NCI-H526 (cell line): Measurements from ENCODE around the gene MMAB.

Experiments used
- DNase-seq, 2 experiments: peaks; one replicate each; lab custom pipeline; 2025; lab: John Stamatoyannopoulos, UW

Gene MMAB

DNA sequence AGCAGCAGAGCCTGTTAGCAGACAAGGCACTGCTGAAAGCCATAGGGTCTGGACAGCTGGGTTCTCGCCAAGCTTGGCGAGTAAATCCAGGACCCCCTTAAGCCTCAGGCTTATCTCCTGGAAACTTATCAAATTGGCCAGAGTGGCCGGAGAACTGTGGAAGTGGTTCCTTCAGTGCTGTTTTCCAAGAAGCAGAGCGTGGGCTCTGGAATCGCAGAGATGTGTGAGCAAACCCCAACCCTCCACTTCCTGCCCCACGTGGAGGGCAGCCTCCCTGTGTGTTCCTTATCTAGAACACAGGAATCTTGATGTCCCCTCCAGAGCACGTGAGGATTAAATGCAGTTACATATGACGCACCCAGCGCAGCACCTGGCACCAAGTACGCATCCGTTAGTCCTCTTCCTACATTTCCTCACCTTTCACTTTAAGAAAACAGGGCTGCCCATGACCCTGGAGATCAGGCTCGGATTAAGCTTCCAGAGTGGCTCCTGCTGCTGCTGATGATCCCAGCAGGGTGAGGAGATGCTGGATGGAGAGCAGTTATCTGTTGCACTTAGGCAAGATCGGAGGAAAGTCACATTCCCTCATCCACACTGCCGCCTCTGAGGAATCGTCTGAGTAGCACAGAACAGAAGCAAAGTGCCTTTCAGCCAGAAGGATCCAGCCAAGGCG lies 35.0 kb downstream of the MMAB start:
- no peak for DNase-seq

DNA sequence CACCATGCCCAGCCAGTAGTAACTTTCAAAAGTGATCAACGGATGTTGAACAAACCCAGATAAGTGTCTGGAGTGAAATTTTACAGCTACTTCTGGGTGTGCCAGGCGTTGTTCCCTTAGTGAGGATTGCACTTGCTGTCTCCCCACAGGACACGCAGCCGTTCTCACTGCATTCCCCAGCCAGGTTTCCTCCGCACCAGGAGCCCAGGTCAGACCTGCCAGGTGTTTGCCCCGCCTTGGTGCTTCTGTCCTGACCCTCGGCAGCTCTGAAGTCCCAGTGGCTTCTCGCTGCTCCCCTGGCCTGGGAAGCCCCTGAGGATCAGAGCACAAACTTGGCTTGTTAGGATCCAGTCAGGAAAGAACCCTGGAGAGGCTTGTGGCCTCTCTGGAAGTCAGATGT lies 36.2 kb downstream of the MMAB start:
- DNase-seq, result no peak

DNA sequence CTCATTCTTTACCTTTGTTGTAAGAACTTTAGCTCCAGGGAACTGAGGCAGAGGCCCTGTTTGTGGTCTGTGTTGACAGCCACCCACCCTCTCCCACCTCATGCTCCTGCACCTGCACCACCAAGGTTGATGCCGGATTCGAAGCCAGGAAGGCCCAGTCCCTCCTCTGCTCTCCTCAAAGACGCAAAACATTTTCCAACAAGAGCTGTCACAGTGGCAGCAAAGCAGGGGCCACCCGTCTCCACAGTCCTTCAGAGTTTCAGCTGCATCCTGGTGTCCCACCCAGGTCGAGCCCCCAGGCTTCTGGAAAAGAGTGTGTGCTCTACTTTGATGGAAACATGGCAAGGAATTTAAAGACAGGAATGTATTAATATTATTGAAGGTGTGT lies 37.4 kb downstream of the MMAB start:
- DNase-seq, result no peak

DNA sequence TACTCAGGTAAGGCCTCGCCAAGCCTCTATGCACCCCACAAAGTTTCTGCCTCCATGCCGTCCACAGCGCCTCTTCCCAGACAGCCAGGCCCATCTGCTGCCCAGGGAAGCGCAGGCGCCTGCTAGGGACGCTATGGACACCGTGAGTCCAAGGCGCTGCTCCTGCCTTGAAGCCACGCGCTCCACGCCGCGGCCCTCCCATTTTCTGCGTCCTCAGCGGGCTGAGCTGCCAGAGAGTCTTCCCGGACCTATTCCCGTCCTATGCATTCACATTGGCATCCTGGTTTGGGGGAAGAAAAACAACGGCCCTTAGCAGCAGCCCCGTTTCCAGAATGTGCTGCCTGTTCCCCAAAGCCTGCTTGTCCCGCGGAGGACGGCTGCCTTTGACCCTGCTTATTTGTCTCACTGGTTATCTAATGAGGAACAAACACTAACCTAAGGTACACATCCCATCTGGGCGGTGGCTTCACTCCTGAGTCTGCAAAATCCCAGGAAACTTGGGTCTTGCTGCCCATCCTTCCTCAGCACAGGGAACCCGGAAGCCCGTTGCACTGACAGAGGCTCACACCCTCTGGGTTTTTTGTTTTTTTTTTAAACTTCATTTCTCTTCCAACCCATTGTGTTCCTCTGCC lies 38.0 kb downstream of the MMAB start:
- DNase-seq, result no peak

DNA sequence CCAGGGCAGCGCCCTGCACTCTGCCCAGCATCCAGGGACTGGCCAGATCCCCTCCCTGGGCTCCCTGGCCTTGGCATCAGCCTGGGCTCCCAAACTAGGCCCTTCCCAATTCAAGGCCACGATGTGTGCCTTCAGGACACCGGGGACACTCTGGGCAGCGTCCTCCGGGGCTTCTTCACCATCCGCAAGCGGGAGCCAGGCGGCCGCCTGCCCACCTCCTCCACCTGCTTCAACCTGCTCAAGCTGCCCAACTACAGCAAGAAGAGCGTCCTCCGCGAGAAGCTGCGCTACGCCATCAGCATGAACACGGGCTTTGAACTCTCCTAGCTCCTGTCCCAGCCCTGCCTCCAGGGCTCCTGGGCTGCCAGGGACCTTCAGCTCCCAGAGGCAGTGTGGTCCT lies 38.8 kb downstream of the MMAB start:
- no peak for DNase-seq

DNA sequence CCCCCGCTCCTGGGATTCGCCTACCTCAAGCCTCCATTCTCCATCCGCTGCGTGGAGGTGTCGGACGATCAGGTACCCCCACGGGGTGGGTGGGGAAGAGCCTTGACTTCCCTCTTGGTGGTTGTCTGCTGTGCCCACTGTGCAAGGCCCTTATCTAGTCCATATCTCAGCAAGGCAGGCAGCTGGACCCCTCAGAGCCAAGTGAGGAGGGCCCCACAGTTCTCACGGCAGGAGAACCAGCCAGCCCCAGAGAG lies 39.9 kb downstream of the MMAB start:
- DNase-seq, result no peak

DNA sequence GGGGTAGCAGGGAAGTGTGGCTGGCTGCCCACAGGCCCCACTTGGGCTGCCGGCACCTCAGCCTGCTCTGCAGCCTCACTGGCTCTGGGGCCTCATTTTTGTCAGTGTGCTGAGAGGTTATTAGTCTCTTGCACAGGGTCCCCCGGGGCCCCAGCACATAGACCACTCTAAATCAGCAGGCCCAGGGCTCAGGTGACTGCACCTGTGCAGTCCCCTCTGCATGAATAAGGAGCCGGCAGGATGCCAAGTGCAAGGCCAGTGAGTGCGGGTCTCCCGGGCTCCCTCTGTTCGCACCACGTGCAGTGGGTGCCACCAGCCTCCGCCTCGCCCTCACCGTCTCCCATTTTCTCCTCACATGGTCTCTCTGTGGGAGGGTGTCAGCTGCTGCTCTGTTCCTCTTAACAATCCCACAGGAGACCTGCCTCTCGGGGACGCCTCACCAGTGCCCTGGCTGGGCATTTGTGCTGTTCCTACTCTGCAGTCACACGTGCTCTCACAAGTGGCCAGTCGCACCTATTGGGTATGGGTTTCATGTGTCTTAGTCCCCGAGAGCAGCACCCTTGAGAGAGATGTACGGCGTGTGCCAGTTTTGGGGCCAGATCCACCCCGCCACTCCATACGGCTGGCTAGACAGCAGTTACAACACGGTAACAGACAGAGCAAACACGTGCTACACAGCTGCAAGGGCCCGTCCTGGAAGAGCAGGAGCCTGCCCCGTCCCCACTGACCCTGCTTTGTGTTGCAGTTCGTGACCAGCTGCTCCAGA lies 40.4 kb downstream of the MMAB start:
- DNase-seq, result no peak

DNA sequence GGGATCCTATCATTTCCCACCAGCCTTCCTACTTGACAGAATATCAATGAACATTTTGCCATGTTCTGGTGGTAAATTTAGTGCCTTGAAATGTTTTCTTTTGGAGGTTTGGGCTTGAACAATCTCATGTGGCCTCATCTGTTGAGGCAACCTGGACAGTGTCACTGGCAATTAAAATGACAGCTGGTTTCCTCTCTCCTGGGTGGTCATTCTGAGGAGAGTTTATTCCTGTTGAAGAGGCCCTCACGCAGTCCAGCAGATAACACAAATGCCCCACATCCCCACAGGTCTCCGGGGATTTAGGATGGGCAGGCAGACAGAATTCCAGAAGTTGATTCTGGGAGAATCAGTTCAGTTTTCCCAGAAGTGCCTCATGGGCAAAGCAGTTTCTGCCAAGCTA lies 41.9 kb downstream of the MMAB start:
- no peak for DNase-seq

DNA sequence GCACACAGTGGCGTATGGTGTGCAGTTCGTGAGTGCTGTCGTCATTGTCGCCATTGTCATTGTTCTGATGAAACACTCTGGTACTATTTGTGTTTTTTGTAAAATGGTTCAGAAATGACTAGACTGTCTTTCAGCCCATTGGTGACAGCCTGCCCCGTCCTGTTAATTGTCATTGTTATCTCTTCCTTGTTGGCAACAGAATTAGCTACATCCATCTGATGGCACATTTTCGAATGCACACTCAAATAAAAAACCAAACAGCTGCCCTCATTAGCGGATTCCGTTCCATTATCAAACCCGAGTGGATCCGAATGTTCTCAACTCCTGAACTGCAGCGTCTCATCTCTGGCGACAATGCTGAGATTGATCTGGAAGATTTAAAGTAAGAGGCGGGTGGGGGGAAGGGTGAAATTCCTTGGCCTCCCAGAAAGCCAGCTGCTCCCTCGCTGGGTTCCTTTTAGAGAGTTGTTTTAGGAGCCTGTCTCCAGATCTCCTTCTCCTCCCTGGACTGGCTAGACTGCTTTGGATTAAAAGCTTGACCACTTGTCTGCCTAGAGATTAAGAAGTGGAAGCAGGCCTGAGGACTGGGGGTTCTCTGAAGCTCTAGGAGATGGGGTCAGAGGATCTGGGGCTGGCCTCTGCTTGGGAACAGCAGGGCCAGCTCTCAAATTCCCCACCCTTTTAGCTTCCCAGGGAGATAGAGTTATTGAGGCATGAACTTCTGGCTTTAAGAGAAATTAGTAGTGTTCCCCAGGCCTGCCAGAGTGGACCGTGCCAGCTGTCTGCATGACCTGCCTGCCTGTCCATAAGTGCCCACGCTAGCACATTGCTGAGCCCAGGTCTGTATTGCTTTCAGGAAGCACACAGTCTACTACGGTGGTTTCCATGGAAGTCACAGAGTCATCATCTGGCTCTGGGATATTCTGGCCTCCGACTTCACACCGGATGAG lies 43.3 kb downstream of the MMAB start:
- DNase-seq, result no peak

DNA sequence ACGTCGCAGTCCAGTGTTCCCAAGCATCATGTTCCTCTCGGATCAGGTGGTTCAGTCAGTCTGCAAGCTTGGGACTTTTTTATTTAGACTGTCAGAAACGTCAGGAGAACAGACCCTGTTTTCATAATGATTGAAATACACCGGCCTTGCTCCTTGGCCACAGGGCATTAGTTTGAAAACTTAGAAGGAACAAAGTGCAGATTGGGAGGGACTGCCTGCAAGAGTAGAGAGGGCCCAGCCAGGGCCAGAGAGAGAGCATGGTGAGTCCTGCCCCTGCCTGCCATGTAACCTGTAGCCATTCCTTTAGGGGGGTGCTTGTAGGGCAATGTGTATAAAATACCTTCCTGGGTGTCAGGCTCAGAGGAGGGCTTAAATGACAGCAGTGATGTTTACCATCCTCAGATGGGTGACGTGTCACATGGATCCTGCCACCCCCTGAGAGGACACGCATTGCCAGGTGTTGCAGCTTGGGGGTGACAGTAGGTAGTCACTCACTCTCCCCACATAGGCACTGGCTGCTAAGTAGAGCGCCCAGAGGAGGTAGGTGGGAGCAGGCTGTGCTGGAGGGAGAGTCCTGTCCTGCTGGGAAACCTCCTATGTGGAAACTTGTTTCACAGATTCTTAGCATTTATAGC lies 45.7 kb downstream of the MMAB start:
- DNase-seq, result no peak

DNA sequence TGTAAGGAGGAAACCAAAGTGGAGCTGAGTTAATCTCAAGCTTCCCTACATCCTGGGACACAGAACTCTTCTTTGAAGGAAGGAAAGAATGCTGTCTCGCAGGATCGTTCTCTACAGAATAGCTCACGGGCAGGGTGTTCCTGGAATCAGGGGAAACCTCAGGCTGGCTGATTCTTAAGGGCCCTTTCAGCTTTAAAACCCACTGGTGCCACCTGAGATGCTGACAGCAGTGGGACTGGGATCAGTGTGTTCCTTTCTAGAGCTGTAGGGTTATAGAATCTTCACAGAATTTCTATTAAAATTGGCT lies 48.1 kb downstream of the MMAB start:
- no peak for DNase-seq

DNA sequence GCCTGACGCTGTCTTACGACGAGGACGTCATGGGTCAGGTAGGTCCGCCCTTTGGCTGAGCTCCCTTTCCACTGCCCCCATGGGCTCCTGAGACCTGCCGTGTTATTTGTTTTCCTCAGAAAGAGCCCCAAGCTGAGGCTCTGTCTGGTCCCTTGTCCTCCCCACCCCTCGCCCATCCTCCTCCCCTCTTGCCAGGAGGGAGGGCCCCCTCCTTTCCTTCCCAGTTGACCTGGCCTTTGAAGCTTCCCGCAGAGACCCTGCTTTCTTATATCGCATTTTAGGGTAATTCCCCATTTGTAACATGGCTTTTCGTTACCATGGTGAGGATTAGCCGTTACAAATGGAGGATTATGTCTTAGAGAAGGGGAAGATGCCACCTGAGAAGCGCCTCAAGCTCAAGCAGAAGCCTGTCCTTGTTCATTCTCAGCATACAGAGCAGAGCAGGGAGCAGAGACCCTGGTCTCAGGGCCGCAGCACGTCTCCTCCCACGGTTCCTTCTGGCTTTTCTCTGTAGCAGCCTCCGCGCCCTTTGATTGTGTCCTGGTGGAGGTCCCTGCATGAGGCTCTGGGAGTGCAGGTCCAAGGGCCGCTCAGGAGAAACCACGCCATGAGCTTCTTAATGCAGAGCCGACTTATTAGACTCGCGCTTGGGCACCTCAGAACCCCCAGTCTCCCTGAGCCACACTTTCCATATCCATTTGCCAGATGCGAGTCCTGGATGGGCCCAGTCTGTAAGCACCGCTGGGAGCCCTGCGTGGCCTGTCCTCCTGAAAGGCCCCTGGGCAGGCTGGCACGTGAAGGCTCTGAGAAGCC lies 48.6 kb downstream of the MMAB start:
- DNase-seq, result no peak

DNA sequence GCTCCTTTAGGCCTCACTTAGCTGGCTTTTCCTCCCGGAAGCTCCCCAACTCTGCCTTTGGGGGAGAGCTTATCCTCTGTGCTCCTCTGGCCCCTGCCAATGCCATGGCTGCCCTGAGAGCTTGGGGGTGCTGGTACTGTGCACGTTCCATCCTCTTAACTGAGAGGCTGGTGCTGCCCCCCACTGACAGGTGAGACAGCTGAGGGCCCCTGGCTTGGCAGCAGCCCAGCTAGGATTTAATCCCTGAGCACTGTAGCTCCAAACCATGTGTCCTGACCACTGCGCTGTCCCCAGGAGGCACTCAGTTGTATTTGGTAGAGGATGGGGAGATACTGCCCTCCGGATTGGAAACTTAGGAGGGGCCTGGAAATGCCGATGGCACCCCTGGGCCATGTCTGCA lies 49.8 kb downstream of the MMAB start:
- DNase-seq, result no peak

DNA sequence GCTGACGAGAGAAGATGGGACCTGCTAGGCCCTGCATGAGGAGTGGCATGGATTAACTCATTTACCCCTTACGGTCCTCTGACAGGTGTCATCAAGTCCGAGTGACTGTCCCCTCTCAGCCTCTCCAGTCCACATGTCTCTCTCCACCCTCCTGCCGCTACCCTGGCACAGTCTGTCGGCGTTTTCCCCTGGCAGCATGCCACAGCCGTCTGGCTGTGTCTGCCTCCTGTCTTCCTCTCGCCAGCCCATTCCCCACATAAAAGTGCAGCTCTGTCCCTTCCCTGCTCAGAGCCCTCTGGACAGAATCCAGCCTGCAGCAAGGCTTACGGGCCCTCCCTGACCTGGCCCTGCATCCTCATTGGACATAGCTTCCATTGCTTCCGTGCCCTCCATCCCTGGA lies 50.2 kb downstream of the MMAB start:
- DNase-seq, result no peak

DNA sequence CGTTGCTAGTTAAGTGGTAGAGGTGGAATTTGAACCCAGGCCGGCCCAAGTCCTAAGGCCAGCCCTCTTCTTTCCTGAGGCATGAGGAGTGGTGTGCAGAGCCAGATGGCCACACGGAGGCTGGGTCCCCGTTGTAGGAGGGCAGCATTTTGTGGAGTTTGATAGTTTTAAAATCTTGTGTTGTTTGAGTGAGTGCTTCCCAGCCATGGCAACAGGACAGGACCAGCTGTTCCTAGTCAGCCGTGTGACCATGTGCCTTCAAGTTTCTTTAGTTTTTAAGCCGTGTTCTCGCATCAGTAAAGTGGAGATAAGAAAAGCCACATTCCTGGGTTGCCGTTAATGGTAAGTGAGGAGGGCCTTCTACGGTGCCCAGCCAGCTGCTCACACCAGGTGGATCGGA lies 51.5 kb downstream of the MMAB start:
- DNase-seq, result no peak

DNA sequence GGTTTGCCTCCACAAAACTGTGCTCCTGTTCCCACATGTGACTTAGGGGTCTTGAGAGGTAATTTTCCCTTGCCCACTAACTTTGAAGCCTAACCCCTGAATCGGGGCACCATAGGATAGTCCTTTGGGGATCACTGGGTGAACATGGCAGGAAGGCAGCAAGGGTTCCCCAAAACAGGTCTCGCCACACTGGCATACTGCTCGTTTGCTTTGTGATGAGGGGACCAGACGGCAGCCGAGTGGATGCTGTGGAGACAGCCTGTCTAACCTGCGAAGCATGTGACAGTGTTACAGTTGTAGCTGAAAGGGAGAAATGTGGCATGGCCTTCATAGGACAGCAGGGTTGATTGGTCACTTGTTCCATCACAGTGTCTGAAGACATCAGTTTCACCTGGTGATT lies 53.5 kb downstream of the MMAB start:
- no peak for DNase-seq

DNA sequence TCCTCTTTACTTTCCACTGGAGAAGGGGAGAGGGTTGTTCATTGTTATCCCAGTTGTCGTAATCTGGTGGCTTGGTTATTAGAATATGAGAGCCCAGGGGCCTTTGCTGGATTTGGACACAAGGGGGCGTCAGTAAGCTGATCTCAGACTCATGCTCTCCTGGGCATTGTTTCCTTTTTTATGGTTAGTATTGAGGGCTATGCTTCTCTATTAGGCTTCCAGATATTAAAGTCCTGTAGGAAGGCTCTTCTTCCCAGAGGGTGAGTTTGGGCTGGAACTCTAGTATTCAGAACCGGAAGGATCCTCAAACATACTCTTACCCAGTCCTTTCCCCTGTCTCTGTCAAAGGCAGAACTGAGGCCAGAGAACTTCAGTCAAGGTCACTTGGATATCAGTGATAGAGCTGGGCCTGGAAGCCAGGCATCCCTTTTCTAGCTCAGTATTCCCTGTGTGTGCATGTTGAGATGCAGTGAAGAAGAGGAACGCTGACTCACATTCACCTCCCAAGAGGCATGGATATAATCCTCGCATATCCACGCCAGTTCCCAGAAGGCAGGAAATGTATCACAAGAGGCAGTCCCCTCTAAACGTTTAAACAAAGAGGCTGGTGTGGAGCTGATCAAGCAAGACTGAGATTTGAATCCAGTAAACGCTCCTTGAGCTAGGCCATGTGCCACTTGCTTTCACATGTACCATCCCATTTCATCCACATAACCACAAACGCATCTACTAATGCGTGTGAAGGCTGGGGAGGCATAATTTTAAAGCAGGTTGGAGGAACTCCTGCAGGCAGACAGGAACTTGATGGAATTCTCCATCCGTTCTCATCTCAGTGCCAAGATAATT lies 54.3 kb downstream of the MMAB start:
- peak; percentile 32 to 83 for DNase-seq

DNA sequence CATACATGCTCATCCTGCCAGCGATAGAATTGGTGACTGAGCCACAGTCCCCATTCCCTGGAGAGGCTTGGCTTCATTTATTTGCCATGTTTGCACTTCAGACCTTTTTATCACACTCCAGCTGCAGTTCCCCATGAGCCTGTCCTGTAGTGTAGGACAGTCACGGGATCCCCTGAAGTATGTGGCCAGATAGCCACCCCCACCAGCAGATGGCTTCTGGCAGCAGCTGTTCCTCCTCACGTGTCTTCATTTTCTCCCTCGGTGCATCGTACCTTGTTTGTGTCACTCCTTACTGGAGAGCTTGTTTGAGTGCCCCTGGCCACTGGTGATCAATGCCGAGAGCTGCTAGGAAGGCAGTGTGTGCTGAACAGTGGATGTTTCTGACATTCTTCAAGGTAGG lies 55.7 kb downstream of the MMAB start:
- no peak for DNase-seq

DNA sequence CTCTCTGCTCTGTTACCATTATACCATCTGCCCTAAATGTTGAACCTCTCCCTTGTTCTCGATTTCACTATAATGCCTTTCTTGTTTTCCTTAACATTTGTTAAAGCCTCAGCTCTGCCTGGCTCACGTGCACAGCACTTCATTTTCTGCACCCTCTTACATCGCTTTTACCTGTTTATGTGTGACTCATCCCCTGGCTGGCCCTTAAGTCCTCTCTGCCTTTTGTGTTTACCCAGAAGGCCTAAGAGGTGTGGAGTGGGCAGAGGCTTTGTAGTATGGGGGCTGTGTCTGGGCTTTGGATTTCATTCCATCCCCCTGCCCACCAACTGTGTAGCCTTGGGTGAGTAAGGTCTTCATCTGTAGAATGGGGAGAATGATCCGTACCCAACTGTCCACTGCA lies 59.3 kb downstream of the MMAB start:
- DNase-seq, result no peak

DNA sequence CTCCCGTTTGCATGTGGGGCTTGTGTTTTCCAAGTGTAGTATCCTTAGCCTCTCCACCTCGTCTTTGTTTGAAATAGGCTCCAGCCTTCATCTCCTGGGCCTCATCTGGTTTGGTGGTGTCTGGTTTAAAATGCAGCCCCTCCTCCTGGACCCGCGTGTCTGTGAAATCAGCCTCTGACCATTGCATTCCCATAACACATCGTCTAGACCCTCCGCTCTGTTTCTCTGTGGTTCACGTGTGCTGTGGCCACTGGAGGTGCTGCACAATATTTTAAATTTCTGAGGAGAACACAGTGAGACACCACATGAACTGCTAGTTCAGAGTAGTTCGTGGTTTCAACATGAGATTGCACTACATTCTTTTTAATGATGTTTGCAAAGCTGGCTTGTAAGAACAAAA lies 60.3 kb downstream of the MMAB start:
- DNase-seq, result no peak

DNA sequence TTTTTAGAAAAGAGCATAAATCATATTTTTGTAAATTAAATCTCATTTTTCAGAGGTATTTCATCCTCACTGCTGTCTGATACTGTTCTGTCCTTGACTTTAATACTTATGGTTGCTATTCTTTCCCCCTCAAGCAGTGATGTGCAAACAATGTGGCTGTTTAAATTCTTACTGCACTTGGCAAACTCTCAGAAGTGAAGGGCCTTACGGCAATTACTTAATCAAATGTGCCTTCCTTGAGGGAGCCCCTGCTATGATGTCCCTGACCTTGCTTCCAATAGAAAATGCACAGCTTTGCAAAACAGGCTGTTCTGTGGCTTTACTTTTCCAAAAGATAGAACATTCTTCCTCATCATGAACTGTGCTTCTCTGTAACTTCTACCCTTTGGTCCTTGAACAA lies 60.7 kb downstream of the MMAB start:
- no peak for DNase-seq
